GM12878 (cell line): ENCODE results near the gene EEF2. TPM values are rescaled to one million over a fixed set of nuclear protein-coding genes. Genes with fewer than 3 reads are reported as not detected.

Experiments used
- ATAC-seq: fragments of 200-7000 bp; cut with Tn5 transposase; 3 replicates; pipeline ENCODE4 v1.9.1; 2020; ENCODE audit warnings: mild to moderate bottlenecking, moderate library complexity
- BruUV-seq: library from RNA; stranded (reverse); fragments of 400-500 nt; replicated peaks from 2 replicates; lab custom pipeline; 2021; lab: Mats Ljungman, UMichigan
- CTCF ChIA-PET: fragments of 300-600 bp; sonication (Branson Sonifier 250); formaldehyde crosslinking; extraction: SDS; loops from one replicate; lab custom pipeline; 2021; ENCODE audit warnings: inconsistent platforms; lab: Yijun Ruan, JAX
- POLR2A ChIA-PET: fragments of 350-600 bp; formaldehyde crosslinking; extraction: SDS; loops from one replicate; lab custom pipeline; 2021; ENCODE audit warnings: inconsistent platforms; lab: Charles Lee
- RAD21 ChIA-PET: fragments of 300-600 bp; sonication (Branson Sonifier 250); formaldehyde crosslinking; loops from one replicate; lab custom pipeline; 2023; ENCODE audit warnings: antibody characterized with exemption; ENCODE audit not compliant: unreplicated experiment; lab: Charles Lee
- SMC1A ChIA-PET: fragments of 300-600 bp; sonication (Branson Sonifier 250); formaldehyde crosslinking; loops from one replicate; lab custom pipeline; 2023; ENCODE audit not compliant: unreplicated experiment, uncharacterized antibody; lab: Charles Lee
- DNase-seq: peaks from one replicate; pipeline ENCODE4 v3.0.0-alpha.2; 2011; ENCODE audit warnings: low read depth, low spot score
- FAIRE-seq: peaks from 3 replicates; lab custom pipeline; 2011; peaks lifted over from hg19 to GRCh38; lab: Jason Lieb, UNC
- H2AFZ ChIP-seq: 2 replicates; pipeline ENCODE4 v1.6.0; 2011; ENCODE audit warnings: low read depth, low read length, control low read depth; ENCODE audit not compliant: control insufficient read depth
- H3K27ac ChIP-seq: 2 replicates; pipeline ENCODE4 v1.5.1; 2011; ENCODE audit warnings: control low read depth; ENCODE audit not compliant: control insufficient read depth, insufficient read depth
- H3K27me3 ChIP-seq, 2 experiments: replicated peaks in 1 of 2; 2 replicates each; pipeline versions ENCODE4 v1.6.0 to v1.6.1; 2011; ENCODE audit warnings: low read length in 1 of 2; ENCODE audit not compliant: control insufficient read depth in 2 of 2, insufficient read depth in 2 of 2
- H3K36me3 ChIP-seq, 2 experiments: 2 replicates each; pipeline ENCODE4 v1.5.1; 2011; ENCODE audit warnings: low read length in 1 of 2; ENCODE audit not compliant: control insufficient read depth in 2 of 2, insufficient read depth in 2 of 2
- H3K4me1 ChIP-seq: 2 replicates; pipeline ENCODE4 v1.6.1; 2011; ENCODE audit warnings: mild to moderate bottlenecking, low read length, moderate library complexity, mixed read lengths; ENCODE audit not compliant: control insufficient read depth, insufficient read depth
- H3K4me2 ChIP-seq: 2 replicates; pipeline ENCODE4 v1.6.0; 2011; ENCODE audit warnings: control low read depth; ENCODE audit not compliant: control insufficient read depth, insufficient read depth
- H3K4me3 ChIP-seq: fragments of 200-600 bp; sonication (generic); 2 replicates; pipeline ENCODE4 v1.5.1; 2016
- H3K79me2 ChIP-seq: 2 replicates; pipeline ENCODE4 v1.6.0; 2011; ENCODE audit warnings: low read length; ENCODE audit not compliant: control insufficient read depth, insufficient read depth
- H3K9ac ChIP-seq: 2 replicates; pipeline ENCODE4 v1.8.0; 2011; ENCODE audit warnings: low read length, control low read depth, mixed read lengths; ENCODE audit not compliant: control insufficient read depth, insufficient read depth
- H3K9me3 ChIP-seq: replicated peaks from 3 replicates; pipeline ENCODE4 v1.5.1; 2011; ENCODE audit warnings: mild to moderate bottlenecking, low read length; ENCODE audit not compliant: control insufficient read depth, insufficient read depth
- H4K20me1 ChIP-seq: 2 replicates; pipeline ENCODE4 v1.6.0; 2011; ENCODE audit not compliant: control insufficient read depth, insufficient read depth
- NR2F1 ChIP-seq: fragments of 450-650 bp; conservative IDR thresholded peaks from 2 replicates; pipeline ENCODE4 v1.6.1; 2017; ENCODE audit warnings: mild to moderate bottlenecking
- POLR2A ChIP-seq: IDR thresholded peaks from 2 replicates; pipeline ENCODE4 v1.6.1; 2011; ENCODE audit warnings: low read depth, mild to moderate bottlenecking, low read length
- POLR2AphosphoS2 ChIP-seq: IDR thresholded peaks from 2 replicates; pipeline ENCODE4 v1.6.1; 2011; ENCODE audit warnings: low read depth, mild to moderate bottlenecking, low read length, improper control_type of control experiment, moderate library complexity
- POLR2AphosphoS5 ChIP-seq: IDR thresholded peaks from 2 replicates; pipeline ENCODE4 v1.6.1; 2011; ENCODE audit warnings: mild to moderate bottlenecking, low read length, inconsistent platforms
- WGBS: methylation state at CpG from one replicate; pipeline ENCODE4 v1.1.6; 2016; ENCODE audit warnings: low lambda C conversion rate; ENCODE audit not compliant: insufficient replicate concordance, insufficient coverage; ENCODE audit errors: missing lambda C conversion rate; 5-methylcytosine and 5-hydroxymethylcytosine counted together
- in situ Hi-C: fragments of 300-500 bp; cut with MboI; formaldehyde crosslinking; loops from 9 replicates; pipeline ENCODE4 v1.14.3; 2018; ENCODE audit warnings: mixed read lengths
- intact Hi-C: fragments of 100-400 bp; cut with micrococcal nuclease; formaldehyde crosslinking; loops from one replicate; pipeline ENCODE4 v1.14.2; 2022; ENCODE audit not compliant: unreplicated experiment
- polyA plus RNA-seq, 11 experiments: library from polyadenylated mRNA; depleted of rRNA in 4 of 11; unstranded in 6 of 11; stranded (reverse) in 5 of 11; fragments of >200 nt; fragmentation: Nextera tagmentation in 4 of 11; fragmentation: Illumina TruSeq in 1 of 11; extraction: Ambion mirVana in 4 of 11; extraction: Trizol in 1 of 11; gene quantifications; 1 replicate in 1 of 11; 2 replicates in 10 of 11; pipeline versions ENCODE4 v1.2.1 to v1.2.3, GENCODE V29; 2011 to 2016; ENCODE audit warnings: inconsistent platforms in 2 of 11, missing spikeins in 2 of 11, low read depth in 1 of 11
- total RNA-seq, 4 experiments: library from RNA; depleted of rRNA in 3 of 4; stranded (reverse); fragments of >200 nt in 3 of 4; fragmentation: Illumina TruSeq in 1 of 4; extraction: Trizol in 1 of 4; gene quantifications; 2 replicates each; pipeline versions ENCODE4 v1.2.1 to v1.2.3, GENCODE V29; 2013 to 2021
- TF ChIP-seq, protein P1 (sequence below): fragments of 450-650 bp; IDR thresholded peaks from 2 replicates; pipeline ENCODE4 v1.6.1; 2016; ENCODE audit warnings: mild to moderate bottlenecking, moderate library complexity, borderline replicate concordance

The EEF2 gene
- total and polyA plus RNA-seq, 10 of the 15 experiments (the other 5 are each of a cell fraction or from before 2014, with no cell fraction given), result 280 to 3,491 (median 1,305) TPM

DNA sequence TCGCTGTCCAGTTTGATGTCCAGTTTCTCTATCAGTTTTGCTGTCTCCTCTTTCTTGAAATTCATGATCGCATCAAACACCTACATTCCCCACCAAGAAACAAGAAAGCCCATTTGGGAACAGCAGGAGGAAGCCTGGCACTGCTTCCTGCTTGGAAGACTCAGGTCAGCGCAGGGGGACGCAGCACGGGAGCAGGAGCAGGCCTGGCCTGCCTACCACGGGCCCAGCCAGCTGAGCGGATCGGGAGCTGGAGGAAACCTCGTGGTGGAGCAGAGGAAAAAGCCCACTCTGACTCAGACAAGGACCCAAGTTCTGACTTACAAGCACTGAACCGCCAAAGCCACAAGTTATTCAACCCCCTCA, 3.9 kb downstream of the EEF2 start:
- Histone ChIP-seq H4K20me1 (peaks cover 51% of the 10 kb centered on the region), H3K27me3 (no peaks in the 10 kb centered on the region), H2AFZ (no peak overlapping the region), H3K9ac (no peak overlapping the region), H3K4me3 (peak overlapping the region; percentile 29; the same call in 1 of the 2 replicates), H3K36me3 (peaks cover 53 to 72% of the 10 kb centered on the region in 2 experiments), H3K79me2 (peaks cover 79% of the 10 kb centered on the region), H3K27ac (no peak overlapping the region), H3K9me3 (no peaks in the 10 kb centered on the region), H3K4me1 (peaks cover 10% of the 10 kb centered on the region), H3K4me2 (peak overlapping the region; percentile 89)
- DNase-seq (no peak), FAIRE-seq (no peak), ATAC-seq (no peak)
- RAD21 ChIA-PET, result no interaction called here
- TF ChIP-seq, protein P1, sequence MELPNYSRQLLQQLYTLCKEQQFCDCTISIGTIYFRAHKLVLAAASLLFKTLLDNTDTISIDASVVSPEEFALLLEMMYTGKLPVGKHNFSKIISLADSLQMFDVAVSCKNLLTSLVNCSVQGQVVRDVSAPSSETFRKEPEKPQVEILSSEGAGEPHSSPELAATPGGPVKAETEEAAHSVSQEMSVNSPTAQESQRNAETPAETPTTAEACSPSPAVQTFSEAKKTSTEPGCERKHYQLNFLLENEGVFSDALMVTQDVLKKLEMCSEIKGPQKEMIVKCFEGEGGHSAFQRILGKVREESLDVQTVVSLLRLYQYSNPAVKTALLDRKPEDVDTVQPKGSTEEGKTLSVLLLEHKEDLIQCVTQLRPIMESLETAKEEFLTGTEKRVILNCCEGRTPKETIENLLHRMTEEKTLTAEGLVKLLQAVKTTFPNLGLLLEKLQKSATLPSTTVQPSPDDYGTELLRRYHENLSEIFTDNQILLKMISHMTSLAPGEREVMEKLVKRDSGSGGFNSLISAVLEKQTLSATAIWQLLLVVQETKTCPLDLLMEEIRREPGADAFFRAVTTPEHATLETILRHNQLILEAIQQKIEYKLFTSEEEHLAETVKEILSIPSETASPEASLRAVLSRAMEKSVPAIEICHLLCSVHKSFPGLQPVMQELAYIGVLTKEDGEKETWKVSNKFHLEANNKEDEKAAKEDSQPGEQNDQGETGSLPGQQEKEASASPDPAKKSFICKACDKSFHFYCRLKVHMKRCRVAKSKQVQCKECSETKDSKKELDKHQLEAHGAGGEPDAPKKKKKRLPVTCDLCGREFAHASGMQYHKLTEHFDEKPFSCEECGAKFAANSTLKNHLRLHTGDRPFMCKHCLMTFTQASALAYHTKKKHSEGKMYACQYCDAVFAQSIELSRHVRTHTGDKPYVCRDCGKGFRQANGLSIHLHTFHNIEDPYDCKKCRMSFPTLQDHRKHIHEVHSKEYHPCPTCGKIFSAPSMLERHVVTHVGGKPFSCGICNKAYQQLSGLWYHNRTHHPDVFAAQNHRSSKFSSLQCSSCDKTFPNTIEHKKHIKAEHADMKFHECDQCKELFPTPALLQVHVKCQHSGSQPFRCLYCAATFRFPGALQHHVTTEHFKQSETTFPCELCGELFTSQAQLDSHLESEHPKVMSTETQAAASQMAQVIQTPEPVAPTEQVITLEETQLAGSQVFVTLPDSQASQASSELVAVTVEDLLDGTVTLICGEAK, result no peak
- TF ChIP-seq NR2F1 (no peak), POLR2A (peak; percentile 53), POLR2AphosphoS2 (0 out of 2 replicates have a peak, but pooled peaks have one; percentile 18), POLR2AphosphoS5 (peak; percentile 5; the same call in 1 of the 2 replicates)
- SMC1A ChIA-PET, result no interaction called here
- in situ Hi-C loops (no loop called here), intact Hi-C loops (no loop called here)
- 87% methylated on average over 10 of the region's 10 CpGs for WGBS
- CTCF ChIA-PET, result interaction anchor here (1.7 kb wide), 1 partner anchor 10 kb away, joined by 3 read pairs; the partner anchor contains the start of gene DAPK3
- POLR2A ChIA-PET, result no interaction called here
- no TSS peak for BruUV-seq
